Naive B cell (primary cell): ENCODE results near the gene CHRNE. TPM values are rescaled to one million over a fixed set of nuclear protein-coding genes. Genes with fewer than 3 reads are reported as not detected.
A peak's percentile ranks its signal among the peaks of the same experiment; 100 is the strongest.
"Not testable (repeated sequence)": the region's sequence is repeated elsewhere in the genome, so short reads cannot be mapped to it uniquely, and the experiment has no call there.

Source experiments
- ATAC-seq, 2 donors: fragments of 150-1000 bp; cut with Tn5 transposase; 2 replicates each; pipeline ENCODE4 v1.10.0; 2021; ENCODE audit warnings: low read depth in 2 of 2, mild to moderate bottlenecking in 2 of 2, moderate library complexity in 2 of 2
- DNase-seq: peaks from one replicate; pipeline ENCODE4 v3.0.0; 2022
- H3K27ac Mint-ChIP-seq, 6 donors: one replicate each; pipeline ENCODE4 v1.8.0; 2020 to 2022; ENCODE audit warnings: mild to moderate bottlenecking in 6 of 6, mixed read lengths in 6 of 6, moderate library complexity in 5 of 6, inconsistent platforms in 2 of 6
- H3K27me3 Mint-ChIP-seq, 3 donors: one replicate each; pipeline ENCODE4 v1.8.0; 2021 to 2022; ENCODE audit warnings: mixed read lengths in 3 of 3, mild to moderate bottlenecking in 1 of 3
- H3K36me3 Mint-ChIP-seq, 2 donors: one replicate each; pipeline ENCODE4 v1.8.0; 2020 to 2022; ENCODE audit warnings: mixed read lengths in 2 of 2, inconsistent platforms in 1 of 2, mild to moderate bottlenecking in 1 of 2
- H3K4me1 Mint-ChIP-seq, 3 donors: one replicate each; pipeline ENCODE4 v1.8.0; 2020 to 2022; ENCODE audit warnings: mixed read lengths in 3 of 3, inconsistent platforms in 1 of 3, mild to moderate bottlenecking in 1 of 3, moderate library complexity in 1 of 3
- H3K4me3 Mint-ChIP-seq, 8 donors: one replicate each; pipeline ENCODE4 v1.8.0; 2020 to 2022; ENCODE audit warnings: mild to moderate bottlenecking in 8 of 8, mixed read lengths in 8 of 8, moderate library complexity in 8 of 8, inconsistent platforms in 2 of 8
- H3K9me3 Mint-ChIP-seq, 7 donors: one replicate each; pipeline ENCODE4 v1.8.0; 2020 to 2022; ENCODE audit warnings: mixed read lengths in 7 of 7, mild to moderate bottlenecking in 5 of 7, inconsistent platforms in 2 of 7, moderate library complexity in 1 of 7
- polyA plus RNA-seq, 6 donors: library from polyadenylated mRNA; unstranded; fragments of 300-500 nt; fragmentation: Illumina TruSeq; gene quantifications; one replicate each; pipeline ENCODE4 v1.2.3, GENCODE V29; 2021; ENCODE audit warnings: low read depth in 6 of 6

The CHRNE gene
- polyA plus RNA-seq, 6 donors from 2014 or later: 0.18 to 0.59 (median 0.37) TPM; not detected in 1

DNA sequence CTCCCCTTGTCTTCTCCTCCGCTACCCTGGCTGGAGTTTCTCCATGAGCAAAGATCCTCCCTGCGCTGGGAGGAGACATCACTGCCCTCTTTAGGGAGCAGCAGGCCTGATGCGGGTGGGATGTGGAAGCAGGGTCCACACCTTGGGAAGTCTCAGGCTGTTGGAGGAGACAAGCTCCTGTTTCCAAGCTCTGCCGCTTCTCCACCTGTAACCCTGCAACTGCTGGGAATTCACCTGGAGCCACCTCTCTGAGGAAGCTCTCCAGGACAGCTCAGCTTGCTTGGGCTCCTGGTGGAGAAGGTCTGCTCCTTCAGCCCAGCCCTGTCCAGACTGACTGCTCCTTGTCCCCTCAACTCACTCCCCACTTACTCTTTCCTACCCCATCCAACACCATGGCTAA lies 18.4 kb downstream of the CHRNE start:
- H3K9me3 Mint-ChIP-seq: no peaks in the 10 kb centered on the region
- peaks cover 4 to 18% (median 17%) of the 10 kb centered on the region in 3 donors for H3K4me1 Mint-ChIP-seq
- H3K27me3 Mint-ChIP-seq: peaks cover 0 to 5% (median 0%) of the 10 kb centered on the region in 3 donors
- no peak for ATAC-seq
- H3K27ac Mint-ChIP-seq: peak overlapping the region in 1 of 6 donors; percentile 49
- no peak for DNase-seq
- no peak overlapping the region for H3K4me3 Mint-ChIP-seq
- peaks cover 5 to 28% of the 10 kb centered on the region in 2 donors for H3K36me3 Mint-ChIP-seq

DNA sequence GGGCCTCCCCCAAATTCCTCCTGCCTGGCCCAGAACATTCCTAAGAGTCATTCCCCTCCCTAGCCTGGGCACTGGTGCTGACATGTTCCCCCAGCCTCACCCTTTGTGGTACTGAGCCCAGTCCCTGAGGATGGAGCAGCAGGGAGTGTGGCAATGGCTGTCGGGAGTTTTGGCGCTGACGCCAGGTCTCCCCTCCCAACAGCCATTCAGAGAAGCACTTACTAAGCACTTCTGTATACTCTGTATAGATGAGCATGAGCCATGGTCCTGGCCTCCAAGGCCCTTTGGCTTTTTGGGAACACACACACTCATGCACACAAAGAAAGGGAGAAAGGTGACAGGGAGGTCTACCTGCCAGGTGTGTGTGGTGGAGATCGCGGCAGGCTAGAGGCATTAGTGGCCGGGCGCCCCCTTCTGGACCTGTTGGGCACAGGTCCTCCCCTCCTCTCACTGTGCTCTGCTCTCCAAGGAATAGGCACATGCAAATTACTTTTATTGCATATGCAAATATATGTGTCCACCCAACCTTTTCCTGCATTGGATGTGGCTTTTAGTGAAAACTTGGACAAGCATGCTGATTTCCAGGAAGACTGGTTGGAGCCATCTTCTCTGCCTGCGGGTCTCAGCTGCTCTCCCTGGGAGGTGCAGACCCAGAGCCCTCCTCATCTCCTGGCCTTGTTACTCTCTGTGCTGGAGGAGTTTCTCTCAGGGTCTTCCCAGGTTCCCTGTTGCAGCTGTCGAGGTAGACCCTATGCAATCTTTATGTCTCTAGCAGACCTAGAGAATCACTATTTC lies 20.9 kb downstream of the CHRNE start:
- DNase-seq (peak; percentile 52), ATAC-seq (peak; percentile 90 to 96)
- Mint-ChIP-seq H3K27me3 (no peaks in the 10 kb centered on the region), H3K36me3 (peaks cover 4 to 24% of the 10 kb centered on the region in 2 donors), H3K9me3 (no peaks in the 10 kb centered on the region), H3K4me1 (peaks cover 0 to 18% (median 11%) of the 10 kb centered on the region in 3 donors), H3K4me3 (no peak overlapping the region), H3K27ac (peak overlapping the region in 2 of 6 donors; percentile 47 to 60)

DNA sequence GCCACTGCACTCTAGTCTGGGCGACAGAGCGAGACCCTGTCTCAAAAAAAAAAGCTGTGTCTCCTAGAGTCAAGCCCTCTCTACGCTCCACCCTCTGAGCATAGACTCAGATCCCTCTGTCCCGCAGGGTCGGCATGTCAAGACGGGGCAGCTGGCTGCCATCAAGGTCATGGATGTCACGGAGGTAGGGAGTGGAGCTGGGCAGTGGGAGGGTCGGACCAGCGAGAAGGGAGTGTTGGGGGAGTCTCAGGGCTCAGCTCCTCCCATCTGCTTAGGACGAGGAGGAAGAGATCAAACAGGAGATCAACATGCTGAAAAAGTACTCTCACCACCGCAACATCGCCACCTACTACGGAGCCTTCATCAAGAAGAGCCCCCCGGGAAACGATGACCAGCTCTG lies 22.0 kb downstream of the CHRNE start:
- Mint-ChIP-seq H3K4me3 (no peak overlapping the region), H3K36me3 (peaks cover 4 to 19% of the 10 kb centered on the region in 2 donors), H3K27ac (peak overlapping the region in 1 of 6 donors; percentile 87), H3K9me3 (no peaks in the 10 kb centered on the region), H3K4me1 (peaks cover 0 to 18% (median 15%) of the 10 kb centered on the region in 3 donors), H3K27me3 (no peaks in the 10 kb centered on the region)
- ATAC-seq (no peak), DNase-seq (no peak)

DNA sequence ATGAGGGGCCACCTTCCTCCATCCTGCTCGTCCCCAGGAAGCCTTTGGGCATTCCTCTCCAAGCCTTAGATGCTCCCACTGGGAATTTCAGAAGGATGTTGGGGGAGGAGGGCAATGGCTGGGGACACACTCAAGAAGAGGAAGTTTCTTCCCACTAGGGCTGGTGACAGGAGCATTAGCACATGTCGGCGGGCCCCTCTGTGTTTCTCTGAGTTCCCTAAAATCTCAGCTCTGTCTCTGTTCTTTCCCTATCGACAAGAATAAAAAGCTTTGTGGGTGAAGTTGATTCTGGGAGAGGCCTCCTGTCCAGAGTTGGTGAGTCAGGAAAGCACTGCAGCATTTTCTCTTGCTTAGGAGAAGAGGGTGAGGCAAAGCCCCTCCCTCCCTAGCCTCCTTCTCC lies 23.3 kb downstream of the CHRNE start:
- no peaks in the 10 kb centered on the region for H3K9me3 Mint-ChIP-seq
- peaks cover 4 to 7% of the 10 kb centered on the region in 2 donors for H3K36me3 Mint-ChIP-seq
- H3K27ac Mint-ChIP-seq: no peak overlapping the region
- H3K27me3 Mint-ChIP-seq: no peaks in the 10 kb centered on the region
- no peak overlapping the region for H3K4me3 Mint-ChIP-seq
- DNase-seq: no peak
- no peak for ATAC-seq
- H3K4me1 Mint-ChIP-seq: peaks cover 0 to 15% (median 12%) of the 10 kb centered on the region in 3 donors

DNA sequence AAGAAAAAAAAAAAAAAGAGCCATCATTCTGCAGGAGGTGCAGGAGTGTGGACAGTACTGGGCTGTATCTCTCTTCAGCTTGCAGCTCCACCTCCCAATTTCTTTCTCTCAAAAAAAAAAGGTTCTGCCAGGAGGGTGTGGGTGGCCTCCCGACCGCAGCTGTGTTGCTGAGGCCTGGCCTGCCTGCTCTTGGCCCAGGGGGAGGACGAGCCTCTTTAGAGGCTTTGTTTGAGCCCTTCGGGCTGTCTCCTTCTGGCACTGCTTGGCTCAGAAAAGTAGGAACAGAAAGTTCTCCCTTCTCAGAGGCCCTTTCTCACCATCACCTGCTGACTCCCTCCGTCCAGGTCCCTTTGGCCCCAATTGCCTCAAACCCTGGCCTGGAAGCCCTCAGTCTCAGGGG lies 25.8 kb downstream of the CHRNE start:
- peaks cover 9 to 16% (median 11%) of the 10 kb centered on the region in 3 donors for H3K4me1 Mint-ChIP-seq
- H3K27ac Mint-ChIP-seq: no peak overlapping the region
- peaks cover 4 to 7% of the 10 kb centered on the region in 2 donors for H3K36me3 Mint-ChIP-seq
- H3K4me3 Mint-ChIP-seq: no peak overlapping the region
- H3K9me3 Mint-ChIP-seq: no peaks in the 10 kb centered on the region
- DNase-seq: no peak
- no peaks in the 10 kb centered on the region for H3K27me3 Mint-ChIP-seq
- ATAC-seq: no peak

DNA sequence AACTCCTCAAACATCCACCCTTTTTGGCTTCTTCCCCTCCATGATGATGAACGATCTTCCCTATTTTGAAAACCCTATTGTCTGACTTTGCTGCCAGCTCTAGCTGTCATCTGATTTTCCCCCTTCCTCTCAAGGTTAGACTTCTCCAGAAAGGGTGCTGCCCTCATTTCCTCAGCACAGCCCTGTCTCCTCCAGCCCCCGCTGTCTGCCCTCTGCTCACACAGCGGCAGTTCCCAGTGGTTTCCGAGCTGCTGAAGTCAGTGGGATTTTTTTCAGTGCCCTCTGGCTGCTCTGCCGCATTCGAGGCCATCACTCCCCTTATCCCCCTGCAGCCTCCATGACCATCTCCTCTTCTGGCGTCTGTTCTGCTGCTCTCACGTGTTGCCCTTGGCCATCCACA lies 30.1 kb downstream of the CHRNE start:
- H3K27me3 Mint-ChIP-seq: no peaks in the 10 kb centered on the region
- H3K9me3 Mint-ChIP-seq: no peaks in the 10 kb centered on the region
- peak overlapping the region in 2 of 6 donors; percentile 23 to 53 for H3K27ac Mint-ChIP-seq
- no peak overlapping the region for H3K4me3 Mint-ChIP-seq
- DNase-seq (no peak), ATAC-seq (no peak)
- H3K36me3 Mint-ChIP-seq: no peaks in the 10 kb centered on the region
- H3K4me1 Mint-ChIP-seq: peaks cover 12 to 13% (median 12%) of the 10 kb centered on the region in 3 donors

DNA sequence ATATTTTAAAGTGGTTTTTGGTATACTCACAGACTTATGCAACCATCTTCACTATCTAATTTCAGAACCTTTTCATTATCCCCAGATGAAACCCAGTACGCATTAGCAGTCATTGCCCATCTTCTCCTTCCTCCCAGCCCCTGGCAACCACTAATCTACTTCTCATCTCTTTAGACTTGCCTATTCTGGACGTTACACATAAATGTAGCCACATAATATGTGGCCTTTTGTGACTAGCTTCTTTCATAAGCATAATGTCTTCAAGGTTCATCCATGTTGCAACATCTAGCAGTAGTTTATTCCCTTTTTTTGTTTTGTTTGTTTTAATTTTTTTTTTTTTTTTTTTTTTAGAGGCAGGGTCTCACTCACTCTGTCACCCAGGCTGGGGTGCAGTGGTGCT lies 32.0 kb downstream of the CHRNE start:
- DNase-seq (no peak), ATAC-seq (no peak)
- Mint-ChIP-seq H3K9me3 (no peaks in the 10 kb centered on the region), H3K4me1 (peaks cover 8 to 13% (median 12%) of the 10 kb centered on the region in 3 donors), H3K27me3 (no peaks in the 10 kb centered on the region), H3K4me3 (no peak overlapping the region), H3K27ac (no peak overlapping the region), H3K36me3 (no peaks in the 10 kb centered on the region)

DNA sequence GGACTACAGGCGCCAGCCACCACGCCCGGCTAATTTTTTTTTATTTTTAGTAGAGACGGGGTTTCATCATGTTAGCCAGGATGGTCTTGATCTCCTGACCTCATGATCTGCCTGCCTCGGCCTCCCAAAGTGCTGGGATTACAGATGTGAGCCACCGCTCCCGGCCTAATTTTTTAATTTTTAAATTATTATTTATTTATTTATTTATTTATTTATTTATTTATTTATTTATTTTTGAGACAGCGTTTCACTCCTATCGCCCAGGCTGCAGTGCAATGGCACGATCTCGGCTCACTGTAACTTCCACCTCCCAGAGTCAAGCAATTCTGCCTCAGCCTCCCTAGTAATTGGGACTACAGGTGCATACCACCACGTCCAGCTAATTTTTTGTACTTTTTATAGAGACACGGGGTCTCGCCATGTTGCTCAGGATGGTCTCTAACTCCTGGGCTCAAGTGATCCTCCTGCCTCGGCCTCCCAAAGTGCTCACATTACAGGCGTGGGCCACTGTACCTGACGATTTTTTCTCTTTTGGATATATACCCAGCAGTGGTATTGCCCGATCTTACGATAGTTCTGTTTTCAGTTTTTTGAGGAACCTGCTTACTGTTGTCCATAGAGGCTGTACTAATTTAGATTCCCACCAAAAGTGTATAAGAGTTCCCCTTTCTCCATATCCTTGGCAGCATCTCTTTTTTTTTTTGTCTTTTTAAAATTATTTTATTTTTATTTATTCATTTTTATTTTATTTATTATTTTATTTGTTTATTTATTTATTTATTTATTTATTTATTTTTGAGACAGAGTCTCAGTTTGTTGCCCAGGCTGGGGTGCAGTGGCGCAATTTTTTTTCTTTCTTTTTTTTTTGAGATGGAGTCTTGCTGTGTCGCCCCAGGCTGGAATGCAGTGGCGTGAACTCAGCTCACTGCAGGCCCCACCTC lies 33.6 kb downstream of the CHRNE start:
- not testable (repeated sequence) for H3K4me3 Mint-ChIP-seq, DNase-seq, H3K27me3 Mint-ChIP-seq, H3K9me3 Mint-ChIP-seq, ATAC-seq, H3K36me3 Mint-ChIP-seq
- H3K27ac Mint-ChIP-seq: peak overlapping the region in 1 of 6 donors; percentile 61
- peaks cover 8 to 12% (median 12%) of the 10 kb centered on the region in 3 donors for H3K4me1 Mint-ChIP-seq

DNA sequence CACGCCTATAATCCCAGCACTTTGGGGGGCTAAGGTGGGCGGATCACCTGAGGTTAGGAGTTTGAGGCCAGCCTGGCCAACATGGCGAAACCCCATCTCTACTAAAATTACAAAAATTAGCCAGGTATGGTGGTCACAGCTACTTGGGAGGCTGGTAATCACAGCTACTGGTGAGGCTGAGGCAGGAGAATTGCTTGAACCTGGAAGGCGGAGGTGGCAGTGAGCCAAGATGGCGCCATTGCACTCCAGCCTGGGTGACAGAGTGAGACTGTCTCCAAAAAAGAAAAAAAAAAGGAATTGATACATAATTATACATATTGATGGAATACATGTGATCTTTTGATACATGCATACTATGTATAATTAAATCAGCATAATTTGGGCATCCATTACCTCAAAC lies 35.4 kb downstream of the CHRNE start:
- H3K4me3 Mint-ChIP-seq, DNase-seq, ATAC-seq, H3K9me3 Mint-ChIP-seq, H3K27me3 Mint-ChIP-seq, H3K27ac Mint-ChIP-seq, H3K36me3 Mint-ChIP-seq: not testable (repeated sequence)
- peaks cover 4 to 15% (median 8%) of the 10 kb centered on the region in 3 donors for H3K4me1 Mint-ChIP-seq

DNA sequence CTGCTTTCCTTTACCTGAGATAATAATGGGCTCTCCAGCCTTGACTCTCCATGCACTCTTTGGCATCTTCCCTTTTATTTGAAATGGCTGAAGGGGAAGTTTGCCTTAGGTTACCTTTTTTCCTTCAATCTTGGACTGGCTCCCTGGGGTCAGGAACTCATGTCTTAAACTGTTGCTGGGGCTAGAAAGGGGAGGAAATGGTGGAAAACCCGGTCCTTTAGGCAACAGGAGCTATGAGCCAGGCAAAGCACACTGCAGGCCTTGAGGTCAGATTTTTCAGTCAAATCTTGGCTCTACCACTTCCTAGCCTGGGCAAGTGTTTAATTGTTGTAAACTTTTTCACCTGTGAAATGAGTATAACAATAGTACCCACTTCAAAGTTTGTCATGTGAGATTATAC lies 39.6 kb downstream of the CHRNE start:
- DNase-seq: no peak
- no peak for ATAC-seq
- H3K27ac Mint-ChIP-seq: no peak overlapping the region
- H3K4me3 Mint-ChIP-seq: no peak overlapping the region
- H3K9me3 Mint-ChIP-seq: no peaks in the 10 kb centered on the region
- H3K27me3 Mint-ChIP-seq: no peaks in the 10 kb centered on the region
- peaks cover 4 to 7% of the 10 kb centered on the region in 2 donors for H3K36me3 Mint-ChIP-seq
- H3K4me1 Mint-ChIP-seq: peaks cover 4 to 12% (median 10%) of the 10 kb centered on the region in 3 donors

DNA sequence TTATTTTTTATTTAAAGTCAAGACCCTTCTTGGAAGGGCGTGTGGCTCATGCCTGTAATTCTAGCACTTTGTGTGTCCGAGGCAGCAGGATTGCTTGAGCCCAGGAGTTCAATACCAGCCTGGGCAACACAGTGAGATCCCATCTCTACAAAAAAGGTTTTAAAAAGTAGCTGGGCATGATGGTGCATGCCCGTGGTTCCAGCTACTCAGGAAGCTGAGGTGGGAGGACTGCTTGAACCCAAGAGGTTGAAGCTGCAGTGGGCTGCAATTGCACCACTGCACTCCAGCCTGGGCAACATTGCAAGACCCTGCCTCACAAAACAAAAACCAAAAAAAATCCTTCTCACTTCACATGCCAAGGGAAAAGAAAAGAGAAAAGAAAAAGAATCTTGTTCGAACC lies 40.2 kb downstream of the CHRNE start:
- Mint-ChIP-seq H3K4me3 (no peak overlapping the region), H3K27me3 (no peaks in the 10 kb centered on the region), H3K4me1 (peaks cover 6 to 9% (median 9%) of the 10 kb centered on the region in 3 donors), H3K9me3 (no peaks in the 10 kb centered on the region), H3K36me3 (peaks cover 4 to 7% of the 10 kb centered on the region in 2 donors), H3K27ac (no peak overlapping the region)
- DNase-seq (no peak), ATAC-seq (no peak)

DNA sequence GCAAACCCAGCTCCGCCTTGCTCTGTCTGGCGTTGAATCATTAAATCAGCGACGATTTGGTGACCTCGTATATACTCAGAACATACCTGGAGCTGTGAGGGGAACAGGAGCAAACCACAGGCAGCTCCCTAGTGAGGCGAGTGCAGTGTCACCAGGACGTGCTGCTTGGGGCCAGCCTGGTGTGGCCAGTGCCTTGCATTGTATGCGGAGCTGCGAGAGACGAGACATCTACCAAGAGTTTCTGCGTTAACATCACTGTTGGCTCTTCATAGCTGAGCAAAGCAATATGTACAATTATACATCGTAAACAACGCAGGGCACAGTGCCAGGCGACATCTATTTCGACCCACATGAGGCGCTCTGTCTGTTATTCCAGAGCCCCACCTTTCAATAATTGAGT lies 41.8 kb downstream of the CHRNE start:
- Mint-ChIP-seq H3K4me1 (peaks cover 16 to 21% (median 20%) of the 10 kb centered on the region in 3 donors), H3K4me3 (no peak overlapping the region), H3K27ac (no peak overlapping the region), H3K36me3 (peaks cover 4 to 7% of the 10 kb centered on the region in 2 donors), H3K27me3 (no peaks in the 10 kb centered on the region), H3K9me3 (no peaks in the 10 kb centered on the region)
- DNase-seq (no peak), ATAC-seq (no peak)

DNA sequence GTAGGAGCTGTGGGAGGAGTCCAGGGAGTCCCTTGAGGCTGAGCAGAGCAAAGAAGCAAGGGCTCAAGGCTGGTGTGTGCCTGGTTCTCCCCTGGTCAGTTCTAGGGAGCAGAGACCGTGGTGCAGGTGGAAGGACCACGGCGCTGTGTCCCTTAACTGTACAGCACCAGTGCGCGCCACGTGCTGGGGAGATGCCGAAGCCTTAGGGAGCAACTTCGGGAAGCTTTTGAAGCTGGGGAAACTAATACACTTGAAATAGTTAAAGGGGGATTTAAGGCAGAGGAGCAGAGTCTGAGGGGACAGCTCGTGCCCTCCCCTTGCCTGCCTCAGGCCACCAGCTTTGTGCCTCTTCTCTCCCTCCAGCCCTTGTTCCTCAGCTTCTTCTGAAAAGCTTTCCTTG lies 42.2 kb downstream of the CHRNE start:
- H3K27ac Mint-ChIP-seq: peak overlapping the region in 1 of 6 donors; percentile 83
- no peaks in the 10 kb centered on the region for H3K9me3 Mint-ChIP-seq
- no peaks in the 10 kb centered on the region for H3K27me3 Mint-ChIP-seq
- peaks cover 4 to 7% of the 10 kb centered on the region in 2 donors for H3K36me3 Mint-ChIP-seq
- H3K4me1 Mint-ChIP-seq: peaks cover 16 to 21% (median 21%) of the 10 kb centered on the region in 3 donors
- no peak overlapping the region for H3K4me3 Mint-ChIP-seq
- ATAC-seq (no peak), DNase-seq (no peak)
